Pancreas (tissue), 10 donors: ENCODE measurements around the gene MCU. TPM values are rescaled to one million over a fixed set of nuclear protein-coding genes. Genes with fewer than 3 reads are reported as not detected.

Experiments
- ATAC-seq, 4 donors: fragments of 200-7000 bp; cut with Tn5 transposase; one replicate each; pipeline versions ENCODE4 v1.8.0 to v1.9.1; 2020; ENCODE audit warnings: mild to moderate bottlenecking in 4 of 4, moderate library complexity in 4 of 4
- DNase-seq, 6 donors: peaks; one replicate each; pipeline ENCODE4 v3.0.0-alpha.2; 2020
- FAIRE-seq: peaks from 2 replicates; lab custom pipeline; 2012; peaks lifted over from hg19 to GRCh38; lab: Jason Lieb, UNC
- H3K27ac ChIP-seq, 4 donors: fragments of 200-600 bp; sonication (generic); 1 replicate in 3 of 4; 2 replicates in 1 of 4; pipeline versions ENCODE4 v1.5.0 to v1.8.0; 2020
- H3K27me3 ChIP-seq, 4 donors: fragments of 200-600 bp; one replicate each; pipeline ENCODE4 v1.8.0; 2021
- H3K36me3 ChIP-seq, 3 donors: fragments of 200-600 bp; sonication (generic) in 1 of 3; one replicate each; pipeline versions ENCODE4 v1.5.0 to v1.8.0; 2020 to 2021
- H3K4me1 ChIP-seq, 3 donors: fragments of 200-600 bp; one replicate each; pipeline ENCODE4 v1.8.0; 2021
- H3K4me3 ChIP-seq, 4 donors: fragments of 200-600 bp; sonication (generic) in 2 of 4; one replicate each; pipeline versions ENCODE4 v1.5.0 to v1.8.0; 2020 to 2021
- H3K9me3 ChIP-seq, 4 donors: fragments of 200-600 bp; one replicate each; pipeline ENCODE4 v1.8.0; 2021
- WGBS, 2 donors: extraction: QIAGEN DNeasy Blood & Tissue Kit; methylation state at CpG; one replicate each; pipeline ENCODE4 v1.1.7; 2013; 5-methylcytosine and 5-hydroxymethylcytosine counted together
- intact Hi-C, 3 donors: fragments of 100-400 bp; cut with DNase I; formaldehyde crosslinking; loops; one replicate each; pipeline versions ENCODE4 v1.11.1 to v1.14.2; 2022
- polyA plus RNA-seq, 2 donors: library from polyadenylated mRNA; stranded (reverse); fragments of 200-250 nt; gene quantifications; one replicate each; pipeline ENCODE4 v1.2.3, GENCODE V29; 2013
- total RNA-seq, 6 donors: library from RNA; stranded (reverse); fragmentation: NEBNext Ultra II Directional in 4 of 6; extraction: Animal tissue kit (Norgen Biotek cat#: 25700) in 4 of 6; gene quantifications; one replicate each; pipeline versions ENCODE4 v1.2.1 to v1.2.4, GENCODE V29; 2021 to 2023
- TF ChIP-seq, protein P1 (sequence below), 4 donors: fragments of 200-600 bp; sonication (generic) in 3 of 4; IDR thresholded peaks; one replicate each; pipeline versions ENCODE4 v1.5.0 to v1.8.0; 2021; ENCODE audit warnings: antibody characterized with exemption in 4 of 4
- donor health status: healthy with polysubstance abuse.
- donor health status: DM: no; HTN: no; CAD: no; lungs with moderate emphysema.
- donor health status: DM: no; HTN: no; CAD: no.
- donor health status: control.
- donor health status: control.
- donor health status: Bipolar disorder and iron deficiency.
- donor health status: DM: yes; HTN: yes; CAD: no.
- donor health status: DM: no; HTN: no; CAD: no.
- donor health status: DM: no; HTN: no; CAD: no.
- donor health status: DM: yes; HTN: yes; CAD: no.

Gene MCU
- total and polyA plus RNA-seq, 8 donors: 6.3 to 15.5 (median 9.2) TPM

DNA sequence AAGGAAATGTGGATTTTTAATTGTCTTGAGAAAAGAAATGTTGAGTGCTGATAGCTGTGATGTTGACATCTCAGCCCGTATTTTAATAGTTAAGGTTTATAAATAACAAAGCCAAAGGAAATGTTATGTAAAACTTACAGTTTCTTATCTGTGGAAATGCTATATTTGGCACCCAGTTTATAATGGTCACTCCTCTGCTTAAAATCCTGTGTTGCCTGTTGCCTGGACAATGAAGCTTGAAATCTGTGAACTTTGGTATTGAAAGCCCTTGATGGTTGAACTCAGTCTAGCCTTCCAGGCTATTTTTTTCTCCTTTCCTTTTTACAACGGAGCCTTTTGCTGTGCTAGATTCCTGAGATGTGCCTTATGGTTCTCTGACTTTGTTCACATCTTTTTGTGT is 46.5 kb downstream of the MCU start:
- no peaks in the 10 kb centered on the region for H3K9me3 ChIP-seq
- 3 to 5% methylated on average over 2 of the region's 2 CpGs for WGBS, 2 donors
- no peaks in the 10 kb centered on the region for H3K36me3 ChIP-seq
- peak overlapping the region in 1 of 4 donors; percentile 14 for H3K27ac ChIP-seq
- intact Hi-C loops: no loop called here
- ATAC-seq (peak in 3 of 4 donors; percentile 60 to 66 (median 61)), FAIRE-seq (peak; percentile 64), DNase-seq (no peak)
- TF ChIP-seq, protein P1, sequence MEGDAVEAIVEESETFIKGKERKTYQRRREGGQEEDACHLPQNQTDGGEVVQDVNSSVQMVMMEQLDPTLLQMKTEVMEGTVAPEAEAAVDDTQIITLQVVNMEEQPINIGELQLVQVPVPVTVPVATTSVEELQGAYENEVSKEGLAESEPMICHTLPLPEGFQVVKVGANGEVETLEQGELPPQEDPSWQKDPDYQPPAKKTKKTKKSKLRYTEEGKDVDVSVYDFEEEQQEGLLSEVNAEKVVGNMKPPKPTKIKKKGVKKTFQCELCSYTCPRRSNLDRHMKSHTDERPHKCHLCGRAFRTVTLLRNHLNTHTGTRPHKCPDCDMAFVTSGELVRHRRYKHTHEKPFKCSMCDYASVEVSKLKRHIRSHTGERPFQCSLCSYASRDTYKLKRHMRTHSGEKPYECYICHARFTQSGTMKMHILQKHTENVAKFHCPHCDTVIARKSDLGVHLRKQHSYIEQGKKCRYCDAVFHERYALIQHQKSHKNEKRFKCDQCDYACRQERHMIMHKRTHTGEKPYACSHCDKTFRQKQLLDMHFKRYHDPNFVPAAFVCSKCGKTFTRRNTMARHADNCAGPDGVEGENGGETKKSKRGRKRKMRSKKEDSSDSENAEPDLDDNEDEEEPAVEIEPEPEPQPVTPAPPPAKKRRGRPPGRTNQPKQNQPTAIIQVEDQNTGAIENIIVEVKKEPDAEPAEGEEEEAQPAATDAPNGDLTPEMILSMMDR (IDR thresholded peaks at IDR 0.05): no peak
- H3K27me3 ChIP-seq: no peaks in the 10 kb centered on the region
- H3K4me1 ChIP-seq: peaks cover 16 to 35% (median 25%) of the 10 kb centered on the region in 3 donors
- H3K4me3 ChIP-seq: no peak overlapping the region

DNA sequence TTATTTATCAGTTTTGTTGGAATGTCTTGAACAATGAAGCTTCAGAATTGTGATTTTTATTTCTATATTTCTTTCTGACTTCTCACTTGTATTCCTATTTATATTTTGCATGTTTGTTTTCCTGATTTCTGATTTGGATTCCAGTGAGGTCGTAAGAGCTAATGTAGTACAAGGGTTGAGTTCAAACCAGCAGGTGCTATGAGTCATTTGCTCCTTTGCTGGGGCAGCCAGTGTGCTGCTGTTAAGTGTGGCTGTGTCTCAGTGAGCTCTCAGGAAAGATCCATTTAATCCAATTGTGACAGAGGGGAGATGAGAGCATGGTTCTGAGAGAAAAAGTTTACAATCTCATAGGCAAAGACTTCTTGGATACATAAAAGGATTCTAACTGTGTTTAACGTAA is 48.6 kb downstream of the MCU start:
- peak; percentile 68 to 88 (median 78) for ATAC-seq
- Histone ChIP-seq H3K27me3 (no peaks in the 10 kb centered on the region), H3K4me1 (peaks cover 16 to 31% (median 25%) of the 10 kb centered on the region in 3 donors), H3K27ac (no peak overlapping the region), H3K9me3 (no peaks in the 10 kb centered on the region), H3K36me3 (no peaks in the 10 kb centered on the region), H3K4me3 (no peak overlapping the region)
- TF ChIP-seq, protein P1 (IDR thresholded peaks at IDR 0.05): no peak
- FAIRE-seq: no peak
- WGBS, 2 donors: 59 to 66% methylated on average over 2 of the region's 2 CpGs
- DNase-seq: peak in 2 of 6 donors; percentile 15 to 28
- intact Hi-C loops: no loop called here

DNA sequence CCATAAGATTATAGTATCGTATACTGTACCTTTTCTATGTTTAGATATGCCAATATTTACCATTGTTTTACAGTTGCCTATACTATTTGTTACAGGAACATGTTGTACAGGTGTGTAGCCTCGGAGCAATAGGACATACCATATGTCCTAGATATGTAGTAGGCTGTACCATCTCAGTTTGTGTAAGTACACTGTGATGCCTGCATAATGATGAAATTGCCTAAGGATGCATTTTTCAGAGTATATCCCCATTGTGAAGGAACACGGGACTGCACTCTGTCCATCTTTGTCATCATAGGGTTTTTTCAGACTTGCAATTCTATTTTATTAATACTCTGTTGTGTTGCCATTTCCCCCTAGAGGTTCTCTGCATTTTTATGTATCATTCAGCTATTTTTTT is 50.1 kb downstream of the MCU start:
- TF ChIP-seq, protein P1 (IDR thresholded peaks at IDR 0.05): no peak
- FAIRE-seq: no peak
- 92 to 95% methylated on average over 3 of the region's 3 CpGs for WGBS, 2 donors
- no peak for ATAC-seq
- no peaks in the 10 kb centered on the region for H3K36me3 ChIP-seq
- DNase-seq: no peak
- intact Hi-C loops: no loop called here
- H3K4me1 ChIP-seq: peaks cover 10 to 22% (median 17%) of the 10 kb centered on the region in 3 donors
- H3K27ac ChIP-seq: no peak overlapping the region
- no peaks in the 10 kb centered on the region for H3K9me3 ChIP-seq
- no peak overlapping the region for H3K4me3 ChIP-seq
- H3K27me3 ChIP-seq: no peaks in the 10 kb centered on the region

DNA sequence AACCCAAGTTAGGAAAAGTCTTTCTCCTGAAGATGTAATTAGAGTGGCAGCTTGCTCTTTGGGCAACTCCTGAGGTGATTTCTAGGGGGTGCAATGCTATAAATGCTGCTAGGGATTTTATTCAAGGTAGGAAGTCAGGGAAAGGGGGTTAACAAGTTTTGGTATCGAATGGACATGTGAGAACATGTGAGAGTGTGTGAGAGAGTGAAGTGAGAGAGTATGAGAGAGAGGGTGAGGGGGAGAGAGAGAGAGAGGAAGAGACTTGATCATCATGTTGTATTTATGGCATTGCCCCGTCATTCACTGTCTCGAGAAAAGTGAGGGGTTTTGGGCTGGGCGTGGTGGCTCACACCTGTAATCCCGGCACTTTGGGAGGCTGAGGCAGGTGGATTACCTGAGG is 50.9 kb downstream of the MCU start:
- ATAC-seq (no peak), FAIRE-seq (no peak), DNase-seq (no peak)
- Histone ChIP-seq H3K36me3 (no peaks in the 10 kb centered on the region), H3K9me3 (no peaks in the 10 kb centered on the region), H3K27me3 (no peaks in the 10 kb centered on the region), H3K4me3 (no peak overlapping the region), H3K4me1 (peaks cover 9 to 19% (median 17%) of the 10 kb centered on the region in 3 donors), H3K27ac (no peak overlapping the region)
- intact Hi-C loops: no loop called here
- TF ChIP-seq, protein P1 (IDR thresholded peaks at IDR 0.05): no peak
- WGBS, 2 donors: 93 to 99% methylated on average over 5 of the region's 5 CpGs

DNA sequence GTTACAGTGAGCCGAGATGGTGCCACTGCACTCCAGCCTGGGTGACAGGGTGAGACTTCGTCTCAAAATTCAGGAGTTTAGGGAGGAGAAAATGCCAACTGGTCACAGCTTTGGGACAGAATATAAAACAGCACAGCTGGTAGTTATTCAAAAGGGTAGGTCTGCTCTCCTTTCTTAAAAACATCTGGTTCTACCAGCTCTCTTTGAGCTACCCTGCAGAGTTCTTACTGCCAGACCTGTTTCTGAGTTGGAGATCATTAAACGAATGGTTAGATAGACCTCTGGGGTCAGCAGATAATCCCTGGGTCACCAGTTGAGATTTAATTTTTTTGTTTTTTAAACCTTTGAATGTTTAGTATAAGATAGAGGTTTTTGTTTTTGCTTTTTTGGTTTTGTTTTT is 52.6 kb downstream of the MCU start:
- WGBS, 2 donors: 61 to 68% methylated on average over 3 of the region's 3 CpGs
- DNase-seq (no peak), FAIRE-seq (no peak), ATAC-seq (no peak)
- intact Hi-C loops: no loop called here
- no peaks in the 10 kb centered on the region for H3K27me3 ChIP-seq
- TF ChIP-seq, protein P1 (IDR thresholded peaks at IDR 0.05): no peak
- no peak overlapping the region for H3K27ac ChIP-seq
- H3K36me3 ChIP-seq: no peaks in the 10 kb centered on the region
- H3K4me1 ChIP-seq: peaks cover 0 to 7% (median 3%) of the 10 kb centered on the region in 3 donors
- H3K9me3 ChIP-seq: no peaks in the 10 kb centered on the region
- no peak overlapping the region for H3K4me3 ChIP-seq
